H1 (cell line): ENCODE results near the gene EMP2. TPM values are rescaled to one million over a fixed set of nuclear protein-coding genes. Genes with fewer than 3 reads are reported as not detected.

Experiments used
- CTCF ChIA-PET: fragments of 300-600 bp; sonication (Branson Sonifier 250); formaldehyde crosslinking; loops from one replicate; lab custom pipeline; 2021; ENCODE audit not compliant: partially characterized antibody; lab: Charles Lee
- POLR2A ChIA-PET: fragments of 300-600 bp; sonication (Branson Sonifier 250); formaldehyde crosslinking; loops from one replicate; lab custom pipeline; 2021; ENCODE audit warnings: inconsistent platforms; ENCODE audit not compliant: partially characterized antibody; lab: Charles Lee
- DNase-seq, 2 experiments: peaks; one replicate each; pipeline versions ENCODE4 v3.0.0 to v3.0.0-alpha.2; 2010 to 2022; ENCODE audit warnings: low spot score in 2 of 2, low read depth in 1 of 2, mixed read lengths in 1 of 2
- FAIRE-seq: peaks from 2 replicates; lab custom pipeline; 2011; peaks lifted over from hg19 to GRCh38; lab: Jason Lieb, UNC
- H2AFZ ChIP-seq: 2 replicates; pipeline ENCODE4 v1.8.1; 2012; ENCODE audit warnings: low read length, inconsistent platforms
- H2AK5ac ChIP-seq: 2 replicates; pipeline ENCODE4 v1.6.1; 2013; ENCODE audit warnings: low read depth, low read length
- H2BK120ac ChIP-seq: replicated peaks from 2 replicates; pipeline ENCODE3; 2013; ENCODE audit warnings: low read depth, low read length, inconsistent platforms
- H2BK12ac ChIP-seq: 2 replicates; pipeline ENCODE4 v1.6.1; 2013; ENCODE audit warnings: low read depth, low read length
- H2BK15ac ChIP-seq: 2 replicates; pipeline ENCODE4 v1.6.1; 2013; ENCODE audit warnings: low read length
- H2BK20ac ChIP-seq: 2 replicates; pipeline ENCODE4 v1.6.1; 2013; ENCODE audit warnings: low read length
- H2BK5ac ChIP-seq: 2 replicates; pipeline ENCODE4 v1.6.1; 2013; ENCODE audit warnings: low read depth, low read length
- H3K14ac ChIP-seq: 2 replicates; pipeline ENCODE4 v1.6.1; 2013; ENCODE audit warnings: inconsistent platforms; ENCODE audit not compliant: insufficient read length
- H3K18ac ChIP-seq: 2 replicates; pipeline ENCODE4 v1.6.1; 2013; ENCODE audit warnings: low read length; ENCODE audit errors: extremely low read depth
- H3K23ac ChIP-seq: 2 replicates; pipeline ENCODE4 v1.6.1; 2013; ENCODE audit warnings: inconsistent platforms; ENCODE audit not compliant: insufficient read length
- H3K23me2 ChIP-seq: 2 replicates; pipeline ENCODE4 v1.6.1; 2013; ENCODE audit warnings: low read depth, low read length
- H3K27ac ChIP-seq: 2 replicates; pipeline ENCODE4 v1.6.1; 2011; ENCODE audit warnings: low read depth, low read length, inconsistent platforms
- H3K27me3 ChIP-seq, 4 experiments: replicated peaks in 1 of 4; 1 replicate in 1 of 4; 2 replicates in 3 of 4; pipeline versions ENCODE4 v1.6.1 to v1.8.1; 2011 to 2013; ENCODE audit warnings: low read length in 3 of 4, mild to moderate bottlenecking in 3 of 4, inconsistent platforms in 2 of 4, mixed read lengths in 2 of 4, moderate library complexity in 1 of 4; ENCODE audit not compliant: control insufficient read depth in 3 of 4, insufficient read depth in 3 of 4; ENCODE audit errors: extremely low read depth in 1 of 4
- H3K36me3 ChIP-seq, 4 experiments: 2 replicates each; pipeline versions ENCODE4 v1.6.1 to v1.8.1; 2011 to 2013; ENCODE audit warnings: mild to moderate bottlenecking in 4 of 4, low read length in 3 of 4, moderate library complexity in 2 of 4, control low read depth in 1 of 4, inconsistent platforms in 1 of 4; ENCODE audit not compliant: insufficient read depth in 4 of 4, control insufficient read depth in 2 of 4
- H3K4ac ChIP-seq: replicated peaks from 2 replicates; pipeline ENCODE3; 2013; ENCODE audit warnings: low read length, low read depth, mixed read lengths, inconsistent platforms; ENCODE audit not compliant: insufficient read length
- H3K4me1 ChIP-seq, 4 experiments: replicated peaks in 1 of 4; 1 replicate in 1 of 4; 2 replicates in 3 of 4; pipeline versions ENCODE4 v1.6.1 to v1.8.1; 2011 to 2013; ENCODE audit warnings: low read length in 3 of 4, inconsistent platforms in 2 of 4, mixed read lengths in 1 of 4; ENCODE audit not compliant: insufficient read depth in 4 of 4, control insufficient read depth in 3 of 4
- H3K4me2 ChIP-seq, 2 experiments: 2 replicates each; pipeline versions ENCODE4 v1.6.1 to v1.8.1; 2011 to 2013; ENCODE audit warnings: low read depth in 2 of 2, low read length in 2 of 2, control low read depth in 1 of 2, inconsistent platforms in 1 of 2, mild to moderate bottlenecking in 1 of 2; ENCODE audit not compliant: insufficient read depth in 1 of 2
- H3K4me3 ChIP-seq, 4 experiments: fragments of 200-600, 300-600 bp in 1 of 4; sonication (generic), shearing (Covaris generic), sonication (Bioruptor Twin) in 1 of 4; 2 replicates each; pipeline versions ENCODE4 v1.5.1 to v1.8.1; 2011 to 2016; ENCODE audit warnings: low read length in 4 of 4, low read depth in 3 of 4, control low read depth in 2 of 4, inconsistent platforms in 2 of 4, mild to moderate bottlenecking in 2 of 4, mixed read lengths in 1 of 4, moderate library complexity in 1 of 4; ENCODE audit not compliant: insufficient read depth in 2 of 4; ENCODE audit errors: extremely low read depth in 1 of 4
- H3K56ac ChIP-seq: replicated peaks from 2 replicates; pipeline ENCODE3; 2013; ENCODE audit warnings: low read depth, mild to moderate bottlenecking, mixed read lengths, low read length, inconsistent platforms; ENCODE audit not compliant: insufficient read length
- H3K79me1 ChIP-seq: 2 replicates; pipeline ENCODE4 v1.6.1; 2013; ENCODE audit warnings: low read depth, low read length, control low read depth
- H3K79me2 ChIP-seq, 2 experiments: 2 replicates each; pipeline versions ENCODE4 v1.6.1 to v1.8.1; 2012 to 2013; ENCODE audit warnings: low read length in 2 of 2, mild to moderate bottlenecking in 2 of 2, inconsistent platforms in 1 of 2; ENCODE audit not compliant: insufficient read depth in 2 of 2, control insufficient read depth in 1 of 2
- H3K9ac ChIP-seq, 4 experiments: replicated peaks in 1 of 4; 1 replicate in 1 of 4; 2 replicates in 3 of 4; pipeline versions ENCODE4 v1.6.1 to v1.8.1; 2011 to 2013; ENCODE audit warnings: low read depth in 3 of 4, low read length in 3 of 4, control low read depth in 2 of 4, mild to moderate bottlenecking in 2 of 4, moderate library complexity in 2 of 4, inconsistent platforms in 1 of 4; ENCODE audit errors: extremely low read depth in 1 of 4
- H3K9me3 ChIP-seq, 2 experiments: 2 replicates each; pipeline versions ENCODE4 v1.6.1 to v1.8.1; 2012 to 2013; ENCODE audit warnings: mild to moderate bottlenecking in 2 of 2, moderate library complexity in 2 of 2, control low read depth in 1 of 2, inconsistent platforms in 1 of 2, low read depth in 1 of 2, low read length in 1 of 2, mixed read lengths in 1 of 2; ENCODE audit not compliant: insufficient read depth in 2 of 2
- H4K20me1 ChIP-seq, 2 experiments: replicated peaks in 1 of 2; 2 replicates each; pipeline versions ENCODE3 to v1.8.1; 2011 to 2013; ENCODE audit warnings: inconsistent platforms in 2 of 2, low read length in 2 of 2, mild to moderate bottlenecking in 1 of 2; ENCODE audit not compliant: insufficient read depth in 2 of 2, control insufficient read depth in 1 of 2
- H4K5ac ChIP-seq: 2 replicates; pipeline ENCODE4 v1.6.1; 2013; ENCODE audit warnings: low read length, low read depth, mixed read lengths, inconsistent platforms; ENCODE audit not compliant: insufficient read length
- H4K8ac ChIP-seq: 2 replicates; pipeline ENCODE4 v1.8.0; 2013; ENCODE audit warnings: mild to moderate bottlenecking, moderate library complexity, low read length, inconsistent platforms; ENCODE audit not compliant: insufficient read depth; ENCODE audit errors: extremely low read depth
- H4K91ac ChIP-seq: replicated peaks from 2 replicates; pipeline ENCODE3; 2013; ENCODE audit warnings: low read length, mixed read lengths, inconsistent platforms; ENCODE audit not compliant: insufficient read length
- CTBP2 ChIP-seq: IDR thresholded peaks from 2 replicates; pipeline ENCODE4 v1.7.0; 2011; ENCODE audit warnings: borderline replicate concordance, mild to moderate bottlenecking, moderate library complexity, mixed read lengths, low read length; ENCODE audit not compliant: insufficient read depth, insufficient read length
- KDM5A ChIP-seq: fragments of 200-600 bp; IDR thresholded peaks from 2 replicates; pipeline ENCODE4 v1.7.1; 2012; ENCODE audit warnings: mild to moderate bottlenecking, low read length, inconsistent platforms, mixed read lengths
- MAFK ChIP-seq: IDR thresholded peaks from 2 replicates; pipeline ENCODE4 v1.6.1; 2012; ENCODE audit warnings: low read depth, mild to moderate bottlenecking, improper control_type of control experiment, low read length
- NRF1 ChIP-seq: IDR thresholded peaks from 2 replicates; pipeline ENCODE4 v1.6.1; 2011; ENCODE audit warnings: mild to moderate bottlenecking, low read depth, low read length, improper control_type of control experiment
- RXRA ChIP-seq: IDR thresholded peaks from 2 replicates; pipeline ENCODE4 v1.6.1; 2011; ENCODE audit warnings: low read depth, mild to moderate bottlenecking, low read length, moderate library complexity; ENCODE audit not compliant: insufficient read depth
- SAP30 ChIP-seq: fragments of 300-600 bp; sonication (generic); IDR thresholded peaks from 2 replicates; pipeline ENCODE4 v1.7.1; 2012; ENCODE audit warnings: low read length, moderate library complexity, mild to moderate bottlenecking, inconsistent platforms; ENCODE audit not compliant: insufficient read depth, insufficient replicate concordance
- SIX5 ChIP-seq: IDR thresholded peaks from 2 replicates; pipeline ENCODE4 v1.6.1; 2011; ENCODE audit warnings: mild to moderate bottlenecking, low read depth, low read length
- SRF ChIP-seq: IDR thresholded peaks from 2 replicates; pipeline ENCODE4 v1.6.1; 2011; ENCODE audit warnings: mild to moderate bottlenecking, low read depth, low read length, moderate library complexity
- WGBS, 2 experiments: shearing (Covaris generic) in 1 of 2; methylation state at CpG; one replicate each; pipeline versions ENCODE4 v1.1.6 to v1.1.7; 2013 to 2015; ENCODE audit warnings: low lambda C conversion rate in 2 of 2, mixed read lengths in 2 of 2, inconsistent platforms in 1 of 2, low coverage in 1 of 2, missing lambda C conversion rate in 1 of 2; ENCODE audit not compliant: insufficient replicate concordance in 2 of 2, insufficient coverage in 1 of 2, insufficient read length in 1 of 2; ENCODE audit errors: extremely low coverage in 1 of 2, missing lambda C conversion rate in 1 of 2; 5-methylcytosine and 5-hydroxymethylcytosine counted together
- polyA plus RNA-seq, 7 experiments: library from polyadenylated mRNA; depleted of rRNA in 3 of 7; stranded (reverse) in 5 of 7; unstranded in 2 of 7; fragments of >200 nt in 5 of 7; fragments of 200-250 nt in 2 of 7; gene quantifications; 1 replicate in 5 of 7; 2 replicates in 1 of 7; 4 replicates in 1 of 7; pipeline versions ENCODE4 v1.2.1 to v1.2.3, GENCODE V29; 2011 to 2013; ENCODE audit warnings: missing spikeins in 2 of 7, mixed read lengths in 2 of 7
- total RNA-seq: library from RNA; stranded (reverse); fragmentation: NEBNext Ultra II Directional; extraction: Animal tissue kit (Norgen Biotek cat#: 25700); gene quantifications from 2 replicates; pipeline ENCODE4 v1.2.1, GENCODE V29; 2021
- TF ChIP-seq, protein P1 (sequence below): IDR thresholded peaks from 2 replicates; pipeline ENCODE4 v1.6.1; 2011; ENCODE audit warnings: low read depth, mild to moderate bottlenecking, low read length; ENCODE audit not compliant: insufficient read depth
- TF ChIP-seq, protein P2 (sequence below): IDR thresholded peaks from 2 replicates; pipeline ENCODE4 v1.6.1; 2012; ENCODE audit warnings: inconsistent platforms

Gene EMP2
- total and polyA plus RNA-seq, 2 of the 8 experiments (the other 6 are each of a cell fraction or from before 2014, with no cell fraction given): 22.6 to 23.3 TPM

DNA sequence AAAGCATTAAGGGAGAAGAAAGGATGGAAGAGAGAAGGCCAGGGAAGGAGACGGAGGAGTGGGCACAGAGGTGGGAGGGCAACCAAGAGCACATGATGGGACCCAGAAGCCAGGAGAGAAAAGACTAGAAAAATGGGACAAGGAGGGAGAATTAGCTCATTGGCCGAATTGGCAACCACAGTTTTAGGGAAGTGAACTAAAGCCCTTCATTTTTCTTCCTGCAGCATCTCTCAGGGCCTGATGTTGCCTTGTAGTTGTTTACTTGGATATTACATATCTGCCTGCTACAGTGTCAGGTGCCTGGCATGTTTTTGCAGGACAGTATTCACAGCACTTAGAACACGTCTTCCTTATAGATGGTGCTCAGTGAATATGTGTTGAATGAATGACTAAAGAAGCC, 19.0 kb downstream of the EMP2 start:
- Histone ChIP-seq H4K20me1 (no peaks in the 10 kb centered on the region), H3K4me2 (no peak overlapping the region), H2BK5ac (no peak overlapping the region), H3K14ac (no peak overlapping the region), H3K18ac (no peak overlapping the region), H2BK15ac (no peak overlapping the region), H2BK120ac (no peak overlapping the region), H3K79me1 (no peaks in the 10 kb centered on the region; the same call in none of the 2 replicates), H3K36me3 (no peaks in the 10 kb centered on the region), H3K56ac (no peak overlapping the region), H3K9me3 (peaks cover 6 to 12% of the 10 kb centered on the region in 2 experiments; a peak in 3 of 4 replicates), H3K27ac (no peak overlapping the region), H3K9ac (no peak overlapping the region), H3K4ac (no peak overlapping the region), H3K4me1 (no peaks in the 10 kb centered on the region), H3K4me3 (no peak overlapping the region), H3K79me2 (no peaks in the 10 kb centered on the region; a peak in 1 of 4 replicates), H4K5ac (no peak overlapping the region), H2AFZ (no peak overlapping the region), H3K27me3 (no peaks in the 10 kb centered on the region), H2AK5ac (no peak overlapping the region), H4K91ac (no peak overlapping the region), H2BK20ac (no peak overlapping the region), H4K8ac (no peak overlapping the region), H2BK12ac (no peak overlapping the region), H3K23ac (no peak overlapping the region), H3K23me2 (no peaks in the 10 kb centered on the region)
- ChIA-PET CTCF (interaction anchor here (1.4 to 2.0 kb wide), 2 partner anchors 39 to 176 kb away, joined by 3 to 5 read pairs; no protein-coding TSS in a partner anchor), POLR2A (no interaction called here)
- WGBS, 2 experiments: 78% methylated on average over 3 of the region's 3 CpGs; no CpG with 5 or more reads in 1 of the 2 experiments
- TF ChIP-seq NRF1 (no peak), MAFK (no peak), SAP30 (no peak), SIX5 (no peak), CTBP2 (no peak), SRF (no peak), RXRA (no peak), KDM5A (no peak)
- TF ChIP-seq, protein P1, sequence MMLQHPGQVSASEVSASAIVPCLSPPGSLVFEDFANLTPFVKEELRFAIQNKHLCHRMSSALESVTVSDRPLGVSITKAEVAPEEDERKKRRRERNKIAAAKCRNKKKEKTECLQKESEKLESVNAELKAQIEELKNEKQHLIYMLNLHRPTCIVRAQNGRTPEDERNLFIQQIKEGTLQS: no peak
- TF ChIP-seq, protein P2, sequence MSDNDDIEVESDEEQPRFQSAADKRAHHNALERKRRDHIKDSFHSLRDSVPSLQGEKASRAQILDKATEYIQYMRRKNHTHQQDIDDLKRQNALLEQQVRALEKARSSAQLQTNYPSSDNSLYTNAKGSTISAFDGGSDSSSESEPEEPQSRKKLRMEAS: no peak
- no peak for FAIRE-seq
- DNase-seq: no peak
